OCI-LY3 (cell line): ENCODE data around the gene ACAD10.
A peak's percentile ranks its signal among the peaks of the same experiment; 100 is the strongest.

ENCODE experiments used
- H2AFZ ChIP-seq: fragments of 200-600, 300-600 bp; shearing (Covaris generic); 2 replicates; pipeline ENCODE4 v1.6.0; 2014; ENCODE audit warnings: antibody characterized with exemption, low read depth, low read length
- H3K27ac ChIP-seq: fragments of 200-600, 300-600 bp; sonication (generic); 2 replicates; pipeline ENCODE4 v1.5.1; 2014; ENCODE audit warnings: mild to moderate bottlenecking, low read length, moderate library complexity, mixed read lengths
- H3K27me3 ChIP-seq: fragments of 200-600, 300-600 bp; sonication (generic); 2 replicates; pipeline ENCODE4 v1.6.1; 2014; ENCODE audit warnings: low read depth, low read length, mixed read lengths
- H3K36me3 ChIP-seq: fragments of 200-600, 300-600 bp; sonication (generic); replicated peaks from 2 replicates; pipeline ENCODE3; 2014; ENCODE audit warnings: low read depth, low read length, mixed read lengths
- H3K4me1 ChIP-seq: fragments of 300-600, 200-600 bp; sonication (generic); 2 replicates; pipeline ENCODE4 v1.6.1; 2014; ENCODE audit warnings: low read length, mixed read lengths
- H3K4me2 ChIP-seq: fragments of 200-600, 300-600 bp; sonication (generic); 2 replicates; pipeline ENCODE4 v1.6.1; 2014; ENCODE audit warnings: low read length, mixed read lengths
- H3K4me3 ChIP-seq: fragments of 300-600, 200-600 bp; sonication (generic); 2 replicates; pipeline ENCODE4 v1.5.1; 2014; ENCODE audit warnings: antibody characterized with exemption, mild to moderate bottlenecking, low read length, moderate library complexity
- H3K79me2 ChIP-seq: fragments of 300-600, 200-600 bp; shearing (Covaris generic); 2 replicates; pipeline ENCODE4 v1.6.1; 2014; ENCODE audit warnings: mild to moderate bottlenecking, low read length, mixed read lengths
- H3K9ac ChIP-seq: fragments of 300-600, 200-600 bp; shearing (Covaris generic); 2 replicates; pipeline ENCODE4 v1.6.0; 2014; ENCODE audit warnings: mild to moderate bottlenecking, low read length, moderate library complexity
- H3K9me3 ChIP-seq: fragments of 200-600, 300-600 bp; shearing (Covaris generic); 2 replicates; pipeline ENCODE4 v1.6.1; 2014; ENCODE audit warnings: low read length, mixed read lengths; ENCODE audit not compliant: insufficient read depth
- H4K20me1 ChIP-seq: fragments of 200-600, 300-600 bp; sonication (generic); 2 replicates; pipeline ENCODE4 v1.6.1; 2016; ENCODE audit warnings: low read length, mixed read lengths; ENCODE audit not compliant: insufficient read depth
- EZH2phosphoT487 ChIP-seq: fragments of 200-600 bp; shearing (Covaris generic); IDR thresholded peaks from 2 replicates; pipeline ENCODE4 v1.6.1; 2018; ENCODE audit warnings: antibody characterized with exemption, mixed run types, low read depth
- TF ChIP-seq, protein P1 (sequence below): fragments of 200-600, 300-600 bp; sonication (generic); IDR thresholded peaks from 2 replicates; pipeline ENCODE4 v1.5.1; 2014; ENCODE audit warnings: antibody characterized with exemption, low read length, low read depth

ACAD10 gene

DNA sequence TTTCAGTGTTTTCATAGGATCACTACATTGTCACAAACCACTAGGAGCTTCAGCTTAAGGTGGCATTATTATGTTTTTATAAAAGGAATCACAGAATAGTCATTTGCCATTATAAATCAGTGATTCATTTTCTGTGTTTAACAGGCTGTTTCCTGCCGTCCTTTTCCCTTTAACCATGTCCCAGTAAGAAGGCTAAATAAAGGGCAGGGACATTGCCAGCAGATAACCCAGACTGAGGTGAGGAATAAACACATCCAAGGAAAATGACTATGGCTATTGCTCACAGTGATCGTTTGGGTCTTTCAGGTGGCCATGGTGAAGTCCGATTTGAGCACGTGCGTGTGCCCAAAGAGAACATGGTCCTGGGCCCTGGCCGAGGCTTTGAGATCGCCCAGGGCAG lies 63.0 kb downstream of the ACAD10 start:
- Histone ChIP-seq H3K4me3 (no peak overlapping the region), H3K9ac (no peak overlapping the region), H3K27me3 (no peaks in the 10 kb centered on the region), H3K27ac (no peak overlapping the region), H3K4me1 (no peaks in the 10 kb centered on the region), H3K4me2 (no peak overlapping the region), H4K20me1 (no peaks in the 10 kb centered on the region), H3K9me3 (no peaks in the 10 kb centered on the region), H3K36me3 (peaks cover 16% of the 10 kb centered on the region), H2AFZ (no peak overlapping the region), H3K79me2 (no peaks in the 10 kb centered on the region)
- TF ChIP-seq EZH2phosphoT487, result no peak
- TF ChIP-seq, protein P1, sequence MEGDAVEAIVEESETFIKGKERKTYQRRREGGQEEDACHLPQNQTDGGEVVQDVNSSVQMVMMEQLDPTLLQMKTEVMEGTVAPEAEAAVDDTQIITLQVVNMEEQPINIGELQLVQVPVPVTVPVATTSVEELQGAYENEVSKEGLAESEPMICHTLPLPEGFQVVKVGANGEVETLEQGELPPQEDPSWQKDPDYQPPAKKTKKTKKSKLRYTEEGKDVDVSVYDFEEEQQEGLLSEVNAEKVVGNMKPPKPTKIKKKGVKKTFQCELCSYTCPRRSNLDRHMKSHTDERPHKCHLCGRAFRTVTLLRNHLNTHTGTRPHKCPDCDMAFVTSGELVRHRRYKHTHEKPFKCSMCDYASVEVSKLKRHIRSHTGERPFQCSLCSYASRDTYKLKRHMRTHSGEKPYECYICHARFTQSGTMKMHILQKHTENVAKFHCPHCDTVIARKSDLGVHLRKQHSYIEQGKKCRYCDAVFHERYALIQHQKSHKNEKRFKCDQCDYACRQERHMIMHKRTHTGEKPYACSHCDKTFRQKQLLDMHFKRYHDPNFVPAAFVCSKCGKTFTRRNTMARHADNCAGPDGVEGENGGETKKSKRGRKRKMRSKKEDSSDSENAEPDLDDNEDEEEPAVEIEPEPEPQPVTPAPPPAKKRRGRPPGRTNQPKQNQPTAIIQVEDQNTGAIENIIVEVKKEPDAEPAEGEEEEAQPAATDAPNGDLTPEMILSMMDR, result no peak

DNA sequence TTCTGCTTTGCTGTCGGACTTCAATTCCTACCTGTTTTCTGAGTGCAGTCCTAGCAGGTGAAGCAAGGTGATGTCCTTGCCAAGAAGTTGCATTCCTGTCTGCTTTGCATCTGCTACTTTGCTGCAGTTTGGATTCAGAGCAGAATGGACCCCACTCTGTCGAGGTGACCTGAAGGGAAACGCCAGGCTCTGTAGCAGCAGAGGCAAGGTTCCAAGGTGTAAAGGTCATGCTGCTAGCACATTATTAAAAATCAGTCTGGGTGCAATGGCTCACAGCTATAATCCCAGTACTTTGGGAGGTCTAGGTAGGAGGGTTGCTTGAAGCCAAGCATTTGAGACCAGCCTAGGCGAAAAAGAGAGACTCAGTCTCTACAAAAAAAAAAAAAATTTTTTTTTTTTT lies 63.5 kb downstream of the ACAD10 start:
- no peaks in the 10 kb centered on the region for H4K20me1 ChIP-seq
- no peak overlapping the region for H3K4me3 ChIP-seq
- no peak overlapping the region for H3K4me2 ChIP-seq
- H2AFZ ChIP-seq, result no peak overlapping the region
- H3K9me3 ChIP-seq, result no peaks in the 10 kb centered on the region
- no peak overlapping the region for H3K27ac ChIP-seq
- no peaks in the 10 kb centered on the region for H3K27me3 ChIP-seq
- peaks cover 16% of the 10 kb centered on the region for H3K36me3 ChIP-seq
- TF ChIP-seq, protein P1, result no peak
- TF ChIP-seq EZH2phosphoT487, result no peak
- no peaks in the 10 kb centered on the region for H3K4me1 ChIP-seq
- H3K9ac ChIP-seq, result no peak overlapping the region
- H3K79me2 ChIP-seq, result no peaks in the 10 kb centered on the region

DNA sequence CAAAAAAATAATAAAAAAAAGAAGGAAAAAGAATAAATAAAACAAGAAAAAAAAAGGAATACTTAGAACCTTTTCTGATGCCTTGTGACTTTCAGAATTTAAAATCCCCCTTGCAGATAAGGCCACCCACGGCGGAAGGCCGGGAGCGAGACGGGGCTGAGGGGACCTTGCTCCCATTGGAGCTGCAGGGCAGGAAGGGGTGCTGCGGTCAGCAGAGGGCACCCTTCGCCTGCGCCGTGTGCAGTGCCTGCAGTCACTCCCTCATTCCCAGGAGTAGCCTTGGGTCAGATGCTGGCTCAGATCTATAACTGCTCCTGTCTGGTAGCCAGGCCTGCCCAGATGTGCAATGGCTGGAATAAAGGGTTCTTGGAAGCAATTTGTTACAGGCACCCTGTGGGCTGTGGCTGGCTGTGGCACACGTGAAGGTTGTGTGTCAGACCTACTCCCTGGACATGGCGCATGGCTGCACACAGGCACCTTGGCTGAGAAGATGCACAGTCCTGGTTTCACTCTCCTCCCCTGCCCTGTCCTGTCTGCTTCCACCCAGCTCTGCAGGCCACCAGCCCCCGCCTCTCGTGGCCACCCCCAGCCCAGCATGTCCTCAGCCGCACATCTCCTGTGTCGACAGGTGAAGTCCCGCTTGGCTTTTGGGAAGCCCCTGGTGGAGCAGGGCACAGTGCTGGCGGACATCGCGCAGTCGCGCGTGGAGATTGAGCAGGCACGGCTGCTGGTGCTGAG lies 67.5 kb downstream of the ACAD10 start:
- H3K36me3 ChIP-seq, result peaks cover 14% of the 10 kb centered on the region
- no peak for TF ChIP-seq EZH2phosphoT487
- TF ChIP-seq, protein P1, result peak; percentile 90
- no peaks in the 10 kb centered on the region for H3K27me3 ChIP-seq

DNA sequence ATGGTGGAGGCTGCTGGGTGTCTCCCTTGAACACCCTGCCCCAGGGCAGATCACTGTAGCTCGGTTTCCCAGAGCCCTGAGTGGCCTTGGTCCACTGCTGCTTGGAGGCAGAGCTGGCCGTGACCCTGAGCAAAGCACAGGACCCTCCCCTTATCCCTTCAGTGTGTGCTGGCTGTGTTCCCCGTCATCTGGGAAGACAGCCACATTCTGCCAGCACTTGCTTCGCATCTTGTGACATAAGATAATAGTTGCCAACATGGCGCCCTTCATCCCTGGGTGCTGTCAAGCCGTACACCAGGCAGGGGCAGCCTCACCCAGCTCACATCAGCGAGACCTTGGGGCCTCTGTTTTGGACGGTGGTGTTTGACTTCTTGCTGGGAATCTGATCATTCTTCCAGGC lies 68.8 kb downstream of the ACAD10 start:
- Histone ChIP-seq H3K4me2 (no peak overlapping the region), H3K4me1 (peaks cover 16% of the 10 kb centered on the region), H3K9ac (no peak overlapping the region), H3K36me3 (peaks cover 7% of the 10 kb centered on the region), H3K4me3 (no peak overlapping the region), H3K9me3 (no peaks in the 10 kb centered on the region), H2AFZ (no peak overlapping the region), H3K79me2 (no peaks in the 10 kb centered on the region), H3K27ac (no peak overlapping the region), H4K20me1 (no peaks in the 10 kb centered on the region), H3K27me3 (no peaks in the 10 kb centered on the region)
- TF ChIP-seq, protein P1, result no peak
- no peak for TF ChIP-seq EZH2phosphoT487

More for the DNA sequence above, 67.5 kb downstream of the ACAD10 start:
- H3K9me3 ChIP-seq, result no peaks in the 10 kb centered on the region
- H3K4me3 ChIP-seq, result no peak overlapping the region
- peaks cover 13% of the 10 kb centered on the region for H3K4me1 ChIP-seq
- H3K79me2 ChIP-seq, result no peaks in the 10 kb centered on the region
- H3K9ac ChIP-seq, result no peak overlapping the region
- no peaks in the 10 kb centered on the region for H4K20me1 ChIP-seq
- no peak overlapping the region for H2AFZ ChIP-seq
- no peak overlapping the region for H3K27ac ChIP-seq
- no peak overlapping the region for H3K4me2 ChIP-seq
